ENCODE results near the gene KRTAP10-12.

DNA sequence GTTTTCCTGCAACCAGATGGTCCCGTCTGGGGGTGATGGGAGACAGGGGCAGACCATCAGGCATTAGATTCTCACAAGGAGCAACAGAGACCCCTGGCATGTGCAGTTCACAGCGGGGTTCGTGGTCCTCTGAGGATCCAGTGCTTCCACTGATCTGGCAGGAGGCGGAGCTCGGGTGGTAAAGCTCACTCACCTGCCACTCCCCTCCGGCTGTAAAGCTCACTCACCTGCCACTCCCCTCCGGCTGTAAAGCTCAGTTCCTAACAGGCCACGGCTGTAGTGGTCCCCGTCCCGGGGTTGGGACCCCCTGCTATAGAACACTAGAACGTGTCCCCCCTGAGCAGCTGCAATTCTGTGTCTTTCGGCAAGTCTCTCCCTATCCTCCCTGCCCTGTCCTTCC lies 4.6 kb downstream of the KRTAP10-12 start:
- TF ChIP-seq, protein P1, sequence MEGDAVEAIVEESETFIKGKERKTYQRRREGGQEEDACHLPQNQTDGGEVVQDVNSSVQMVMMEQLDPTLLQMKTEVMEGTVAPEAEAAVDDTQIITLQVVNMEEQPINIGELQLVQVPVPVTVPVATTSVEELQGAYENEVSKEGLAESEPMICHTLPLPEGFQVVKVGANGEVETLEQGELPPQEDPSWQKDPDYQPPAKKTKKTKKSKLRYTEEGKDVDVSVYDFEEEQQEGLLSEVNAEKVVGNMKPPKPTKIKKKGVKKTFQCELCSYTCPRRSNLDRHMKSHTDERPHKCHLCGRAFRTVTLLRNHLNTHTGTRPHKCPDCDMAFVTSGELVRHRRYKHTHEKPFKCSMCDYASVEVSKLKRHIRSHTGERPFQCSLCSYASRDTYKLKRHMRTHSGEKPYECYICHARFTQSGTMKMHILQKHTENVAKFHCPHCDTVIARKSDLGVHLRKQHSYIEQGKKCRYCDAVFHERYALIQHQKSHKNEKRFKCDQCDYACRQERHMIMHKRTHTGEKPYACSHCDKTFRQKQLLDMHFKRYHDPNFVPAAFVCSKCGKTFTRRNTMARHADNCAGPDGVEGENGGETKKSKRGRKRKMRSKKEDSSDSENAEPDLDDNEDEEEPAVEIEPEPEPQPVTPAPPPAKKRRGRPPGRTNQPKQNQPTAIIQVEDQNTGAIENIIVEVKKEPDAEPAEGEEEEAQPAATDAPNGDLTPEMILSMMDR (IDR thresholded peaks at IDR 0.05): no peak
- no peak for TF ChIP-seq YY1 (IDR thresholded peaks at IDR 0.05; ENCODE audit: low read depth)
- no peak for TF ChIP-seq TCF12 (IDR thresholded peaks at IDR 0.05)
- no peak for TF ChIP-seq POLR2AphosphoS5 (IDR thresholded peaks at IDR 0.05; ENCODE audit: low read depth, low read length)
- no peak for TF ChIP-seq TAF1 (IDR thresholded peaks at IDR 0.05; ENCODE audit: borderline replicate concordance, low read depth, low read length)
- TF ChIP-seq, protein P2, sequence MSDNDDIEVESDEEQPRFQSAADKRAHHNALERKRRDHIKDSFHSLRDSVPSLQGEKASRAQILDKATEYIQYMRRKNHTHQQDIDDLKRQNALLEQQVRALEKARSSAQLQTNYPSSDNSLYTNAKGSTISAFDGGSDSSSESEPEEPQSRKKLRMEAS (IDR thresholded peaks at IDR 0.05; ENCODE audit: low read depth): no peak
- no peak for TF ChIP-seq NFIC (IDR thresholded peaks at IDR 0.05; ENCODE audit: borderline replicate concordance)

Measured in SK-N-SH (cell line).